HepG2 (cell line): ENCODE measurements around the gene RBM47. TPM values are rescaled to one million over a fixed set of nuclear protein-coding genes. Genes with fewer than 3 reads are reported as not detected.

ENCODE experiments used
- AGO2 ChIP-seq: fragments of 200-400 bp; formaldehyde crosslinking; optimal IDR thresholded peaks from 2 replicates; pipeline ENCODE3; 2017; ENCODE audit warnings: mild to moderate bottlenecking, low read depth, low read length, moderate library complexity
- AKNA ChIP-seq: sonication (generic); formaldehyde crosslinking; IDR thresholded peaks from 2 replicates; pipeline ENCODE4 v1.4.0; 2020; ENCODE audit warnings: missing genetic modification reagents, borderline replicate concordance
- CREM ChIP-seq, 2 experiments: sonication (generic) in 1 of 2; formaldehyde crosslinking in 1 of 2; IDR thresholded peaks; 2 replicates each; pipeline versions ENCODE4 v1.4.0 to v1.6.1; 2016 to 2020; ENCODE audit warnings: antibody characterized with exemption in 1 of 2, mild to moderate bottlenecking in 1 of 2, missing genetic modification reagents in 1 of 2
- FLYWCH1 ChIP-seq: sonication (generic); formaldehyde crosslinking; IDR thresholded peaks from 2 replicates; pipeline ENCODE4 v1.8.1; 2023; ENCODE audit warnings: mild to moderate bottlenecking, missing genetic modification reagents
- FOSL1 ChIP-seq: sonication (generic); formaldehyde crosslinking; IDR thresholded peaks from 2 replicates; pipeline ENCODE4 v1.9.0; 2021; ENCODE audit warnings: missing genetic modification reagents, borderline replicate concordance
- IKZF4 ChIP-seq: sonication (generic); formaldehyde crosslinking; IDR thresholded peaks from 2 replicates; pipeline ENCODE4 v1.5.1; 2020; ENCODE audit warnings: borderline replicate concordance, mild to moderate bottlenecking, low read depth, missing genetic modification reagents; ENCODE audit errors: not compliant biosample characterization
- MED1 ChIP-seq: sonication (generic); formaldehyde crosslinking; IDR thresholded peaks from 2 replicates; pipeline ENCODE4 v1.4.0; 2020; ENCODE audit warnings: missing genetic modification reagents
- MNT ChIP-seq: fragments of 450-650 bp; IDR thresholded peaks from 2 replicates; pipeline ENCODE4 v1.6.1; 2016
- SOX6 ChIP-seq, 2 experiments: fragments of 450-650 bp in 1 of 2; sonication (generic) in 1 of 2; formaldehyde crosslinking in 1 of 2; IDR thresholded peaks; 2 replicates each; pipeline versions ENCODE4 v1.4.0 to v1.6.1; 2017 to 2020; ENCODE audit warnings: antibody characterized with exemption in 1 of 2, mild to moderate bottlenecking in 1 of 2, missing genetic modification reagents in 1 of 2
- TOPORS ChIP-seq: sonication (generic); formaldehyde crosslinking; IDR thresholded peaks from 2 replicates; pipeline ENCODE4 v1.8.0; 2023; ENCODE audit warnings: mild to moderate bottlenecking, missing genetic modification reagents
- ZFX ChIP-seq: sonication (generic); formaldehyde crosslinking; IDR thresholded peaks from 2 replicates; pipeline ENCODE4 v1.4.0; 2020; ENCODE audit warnings: mild to moderate bottlenecking, low read depth, missing genetic modification reagents, moderate library complexity
- ZNF512 ChIP-seq: sonication (generic); formaldehyde crosslinking; IDR thresholded peaks from 2 replicates; pipeline ENCODE4 v1.4.0; 2020; ENCODE audit warnings: mild to moderate bottlenecking, missing genetic modification reagents
- ZNF687 ChIP-seq: sonication (generic); formaldehyde crosslinking; IDR thresholded peaks from 2 replicates; pipeline ENCODE4 v1.5.1; 2020; ENCODE audit warnings: mild to moderate bottlenecking, missing genetic modification reagents, moderate library complexity
- ZNF775 ChIP-seq: sonication (generic); formaldehyde crosslinking; IDR thresholded peaks from 2 replicates; pipeline ENCODE4 v1.4.0; 2020; ENCODE audit warnings: missing genetic modification reagents, mild to moderate bottlenecking, moderate library complexity, borderline replicate concordance
- polyA plus RNA-seq, 8 experiments: library from polyadenylated mRNA; depleted of rRNA in 3 of 8; stranded (reverse) in 7 of 8; unstranded in 1 of 8; fragments of >200 nt; fragmentation: Illumina TruSeq in 4 of 8; extraction: Trizol in 4 of 8; gene quantifications; 2 replicates each; pipeline versions ENCODE4 v1.2.1 to v1.2.3, GENCODE V29; 2011 to 2016; ENCODE audit warnings: low read depth in 4 of 8, missing spikeins in 1 of 8, mixed read lengths in 1 of 8; ENCODE audit not compliant: insufficient read depth in 1 of 8
- total RNA-seq, 5 experiments: library from RNA; depleted of rRNA; stranded (reverse); fragments of >200 nt; fragmentation: Illumina TruSeq; extraction: Trizol; gene quantifications; 2 replicates each; pipeline ENCODE4 v1.2.3, GENCODE V29; 2016; ENCODE audit warnings: low read depth in 1 of 5

Gene RBM47
- total and polyA plus RNA-seq, 2 of the 13 experiments (the other 11 are each of a cell fraction or from before 2014, with no cell fraction given): 1.2 to 2.5 TPM

DNA sequence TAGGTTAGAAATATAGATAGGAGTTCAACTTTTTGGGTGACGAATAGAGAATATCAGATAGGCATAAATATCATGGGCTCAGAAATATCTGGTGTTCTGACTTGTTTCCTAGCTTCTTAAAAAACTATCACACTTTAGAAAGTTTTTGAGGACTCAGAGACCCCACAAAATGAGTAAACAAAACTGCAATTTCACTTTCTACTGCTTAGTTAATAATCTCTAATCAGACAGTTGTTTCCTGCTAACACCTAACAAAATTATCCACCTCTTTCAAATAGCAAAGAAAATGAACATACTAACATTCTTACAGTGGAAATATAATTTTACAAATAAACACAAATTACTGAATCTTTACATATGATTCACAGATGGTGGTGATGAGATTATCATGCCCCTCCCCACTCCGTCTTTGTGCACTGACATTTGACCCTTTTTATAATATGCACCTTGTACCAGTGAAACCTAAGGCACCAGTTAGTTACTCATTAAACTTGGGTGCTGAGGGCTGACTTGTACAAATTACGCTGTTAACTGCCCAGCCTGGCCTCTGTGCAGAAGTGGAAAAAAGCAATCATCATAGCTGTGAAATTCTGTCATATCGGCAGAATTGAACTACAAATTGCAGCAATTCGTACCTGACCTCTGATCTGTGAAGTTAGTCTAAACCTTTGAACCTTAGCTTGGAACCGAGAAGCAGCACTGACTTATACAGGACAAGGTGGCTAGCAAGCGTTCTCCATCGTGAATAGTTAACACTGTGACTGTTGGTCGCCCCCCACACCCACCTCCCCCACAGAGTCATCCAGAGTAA lies 155.9 kb downstream of the RBM47 start (continued):
- no peak for TF ChIP-seq ZNF775 (CRISPR knock-in tag)
- no peak for TF ChIP-seq MNT
- peak; percentile 48 for TF ChIP-seq MED1 (CRISPR knock-in tag)
- no peak for TF ChIP-seq ZNF687 (CRISPR knock-in tag)
- TF ChIP-seq IKZF4 (CRISPR knock-in tag): no peak
- no peak for TF ChIP-seq AGO2
- no peak for TF ChIP-seq FLYWCH1 (CRISPR knock-in tag)
- no peak for TF ChIP-seq ZFX (CRISPR knock-in tag)
- no peak for TF ChIP-seq SOX6 (IDR thresholded peaks at IDR 0.05)
- TF ChIP-seq SOX6 (CRISPR knock-in tag; IDR thresholded peaks at IDR 0.05): peak; percentile 89
- peak; percentile 63; the same call in 1 of the 2 replicates for TF ChIP-seq CREM (IDR thresholded peaks at IDR 0.05)
- no peak for TF ChIP-seq CREM (CRISPR knock-in tag; IDR thresholded peaks at IDR 0.05)
- TF ChIP-seq TOPORS (CRISPR knock-in tag): peak; percentile 59; the same call in 1 of the 2 replicates
- TF ChIP-seq FOSL1: no peak; the same call in 1 of the 2 replicates
- no peak for TF ChIP-seq AKNA (CRISPR knock-in tag)
- TF ChIP-seq ZNF512 (CRISPR knock-in tag): no peak
